HCT116 (cell line): ENCODE data around the gene NCKAP5. TPM values are rescaled to one million over a fixed set of nuclear protein-coding genes. Genes with fewer than 3 reads are reported as not detected.

Experiments
- ATAC-seq: fragments of 200-7000 bp; cut with Tn5 transposase; 2 replicates; pipeline ENCODE4 v1.9.1; 2020; ENCODE audit warnings: mild to moderate bottlenecking, moderate library complexity
- BruUV-seq: library from RNA; stranded (reverse); fragments of 400-500 nt; replicated peaks from 2 replicates; lab custom pipeline; 2021; lab: Mats Ljungman, UMichigan
- CTCF ChIA-PET: fragments of 300-600 bp; sonication (Branson Sonifier 250); formaldehyde crosslinking; loops from one replicate; lab custom pipeline; 2021; ENCODE audit warnings: antibody characterized with exemption; lab: Charles Lee
- POLR2A ChIA-PET: fragments of 300-600, 350-600 bp; sonication (Branson Sonifier 250); formaldehyde crosslinking; loops from one replicate; lab custom pipeline; 2021; ENCODE audit warnings: antibody characterized with exemption; lab: Charles Lee
- RAD21 ChIA-PET, 2 experiments: fragments of 300-600 bp; sonication (Branson Sonifier 250); formaldehyde crosslinking; loops; one replicate each; lab custom pipeline; 2023; ENCODE audit warnings: low total read pairs in 2 of 2; ENCODE audit not compliant: uncharacterized antibody in 2 of 2, unreplicated experiment in 2 of 2, low non-redundant PET in 1 of 2; lab: Charles Lee
- DNase-seq: peaks from one replicate; pipeline ENCODE4 v3.0.0-alpha.2; 2010; ENCODE audit warnings: low read depth, low spot score
- H2AFZ ChIP-seq: fragments of 200-600 bp; shearing (Covaris generic), sonication (generic); 2 replicates; pipeline ENCODE4 v1.6.1; 2017; ENCODE audit warnings: low read depth, mixed run types, mixed read lengths, antibody characterized with exemption, low read length; ENCODE audit not compliant: poor library complexity, severe bottlenecking
- H3K27ac ChIP-seq: 2 replicates; pipeline ENCODE4 v1.5.1; 2012; ENCODE audit warnings: low read depth, low read length
- H3K27me3 ChIP-seq: fragments of 200-600 bp; sonication (generic); 2 replicates; pipeline ENCODE4 v1.6.1; 2016; ENCODE audit warnings: mixed run types, low read length, mixed read lengths; ENCODE audit not compliant: insufficient read depth
- H3K36me3 ChIP-seq, 2 experiments: fragments of 200-500 bp in 1 of 2; fragments of 200-600 bp in 1 of 2; sonication (Bioruptor generic) in 1 of 2; sonication (generic) in 1 of 2; 2 replicates each; pipeline versions ENCODE4 v1.5.1 to v1.6.1; 2014 to 2016; ENCODE audit warnings: low read length in 2 of 2, inconsistent platforms in 1 of 2, mixed read lengths in 1 of 2, mixed run types in 1 of 2; ENCODE audit not compliant: insufficient read depth in 2 of 2, control insufficient read depth in 1 of 2
- H3K4me1 ChIP-seq, 2 experiments: fragments of 200-600 bp in 1 of 2; sonication (generic) in 1 of 2; 2 replicates each; pipeline versions ENCODE4 v1.5.1 to v1.6.1; 2012 to 2017; ENCODE audit warnings: low read length in 2 of 2, inconsistent platforms in 1 of 2, mild to moderate bottlenecking in 1 of 2, mixed read lengths in 1 of 2, mixed run types in 1 of 2, moderate library complexity in 1 of 2; ENCODE audit not compliant: insufficient read depth in 2 of 2, control insufficient read depth in 1 of 2
- H3K4me2 ChIP-seq: fragments of 200-600 bp; sonication (generic); 2 replicates; pipeline ENCODE4 v1.6.1; 2017; ENCODE audit warnings: mixed run types, low read length, mixed read lengths
- H3K4me3 ChIP-seq, 2 experiments: fragments of 200-600 bp in 1 of 2; sonication (generic) in 1 of 2; replicated peaks in 1 of 2; 2 replicates each; pipeline ENCODE4 v1.5.1; 2011 to 2016; ENCODE audit warnings: low read length in 2 of 2, control low read depth in 1 of 2, low read depth in 1 of 2, mild to moderate bottlenecking in 1 of 2, mixed read lengths in 1 of 2, mixed run types in 1 of 2
- H3K79me2 ChIP-seq: fragments of 200-600 bp; sonication (generic); 2 replicates; pipeline ENCODE4 v1.6.1; 2017; ENCODE audit warnings: mild to moderate bottlenecking, mixed run types, low read length, moderate library complexity, mixed read lengths; ENCODE audit not compliant: insufficient read depth
- H3K9ac ChIP-seq: fragments of 200-600 bp; sonication (generic); 2 replicates; pipeline ENCODE4 v1.6.1; 2016; ENCODE audit warnings: low read length, mixed read lengths
- H3K9me2 ChIP-seq: fragments of 200-600 bp; sonication (generic), shearing (Covaris generic); 2 replicates; pipeline ENCODE4 v1.6.1; 2017; ENCODE audit warnings: mixed run types, mild to moderate bottlenecking, moderate library complexity; ENCODE audit not compliant: insufficient read depth
- H3K9me3 ChIP-seq, 2 experiments: fragments of 200-500 bp in 1 of 2; fragments of 200-600 bp in 1 of 2; sonication (Bioruptor generic) in 1 of 2; sonication (generic) in 1 of 2; 2 replicates each; pipeline ENCODE4 v1.6.1; 2014 to 2017; ENCODE audit warnings: low read length in 2 of 2, mixed read lengths in 2 of 2, inconsistent platforms in 1 of 2, low read depth in 1 of 2, mild to moderate bottlenecking in 1 of 2, mixed run types in 1 of 2, moderate library complexity in 1 of 2; ENCODE audit not compliant: control insufficient read depth in 1 of 2, insufficient read depth in 1 of 2
- H4K20me1 ChIP-seq: fragments of 200-600 bp; sonication (generic), shearing (Covaris generic); 2 replicates; pipeline ENCODE4 v1.6.1; 2017; ENCODE audit warnings: mixed run types, mild to moderate bottlenecking, moderate library complexity; ENCODE audit not compliant: insufficient read depth
- CTCF ChIP-seq, 3 experiments: fragments of 200-600 bp in 1 of 3; sonication (generic) in 1 of 3; IDR thresholded peaks in 2 of 3; conservative IDR thresholded peaks in 1 of 3; 2 replicates each; pipeline ENCODE4 v1.5.1; 2012 to 2017; ENCODE audit warnings: low read depth in 2 of 3, low read length in 2 of 3, antibody characterized with exemption in 1 of 3, borderline replicate concordance in 1 of 3, control low read depth in 1 of 3, mild to moderate bottlenecking in 1 of 3, mixed read lengths in 1 of 3, mixed run types in 1 of 3, moderate library complexity in 1 of 3; ENCODE audit not compliant: insufficient read depth in 1 of 3
- EGR1 ChIP-seq: IDR thresholded peaks from 2 replicates; pipeline ENCODE4 v1.6.1; 2012; ENCODE audit warnings: low read depth
- ELF1 ChIP-seq: IDR thresholded peaks from 2 replicates; pipeline ENCODE4 v1.6.1; 2012; ENCODE audit warnings: low read depth, borderline replicate concordance
- ZBTB33 ChIP-seq: IDR thresholded peaks from 2 replicates; pipeline ENCODE4 v1.6.1; 2011; ENCODE audit warnings: mild to moderate bottlenecking, low read length, moderate library complexity; ENCODE audit not compliant: insufficient replicate concordance; ENCODE audit errors: extremely low read depth
- intact Hi-C: fragments of 100-400 bp; cut with micrococcal nuclease; formaldehyde crosslinking; loops from 2 replicates; pipeline ENCODE4 v1.10.0; 2022
- total RNA-seq: library from RNA; stranded (reverse); gene quantifications from one replicate; pipeline ENCODE4 v1.2.1, GENCODE V29; 2021; ENCODE audit not compliant: unreplicated experiment

Gene NCKAP5
- total RNA-seq, 1 experiment from 2014 or later, result 0.30 TPM

DNA sequence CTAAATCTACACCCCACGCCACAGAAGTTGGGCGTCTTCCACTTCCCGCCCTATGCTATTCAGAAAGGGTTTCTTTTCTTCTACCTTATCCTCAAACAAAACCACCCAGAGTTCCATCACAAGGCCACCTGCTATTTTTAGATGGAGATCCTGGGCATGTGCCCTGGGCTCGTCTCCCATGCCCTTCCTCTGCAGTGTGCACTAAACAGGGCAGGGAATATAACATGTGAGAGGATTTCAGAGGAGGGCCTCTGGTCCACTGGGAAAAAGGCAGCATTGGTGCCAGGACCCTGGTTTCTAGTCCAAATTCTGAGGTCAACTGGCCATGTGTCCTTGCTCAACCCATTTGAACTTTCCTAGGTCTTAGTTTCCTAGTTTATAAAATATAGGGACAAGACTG is 320.0 kb downstream of the NCKAP5 start:
- Histone ChIP-seq H3K9ac (no peak overlapping the region), H3K36me3 (no peaks in the 10 kb centered on the region), H3K79me2 (no peaks in the 10 kb centered on the region), H4K20me1 (no peaks in the 10 kb centered on the region), H3K4me3 (no peak overlapping the region), H3K4me2 (no peak overlapping the region), H2AFZ (no peak overlapping the region), H3K27me3 (no peaks in the 10 kb centered on the region), H3K9me3 (no peaks in the 10 kb centered on the region), H3K27ac (no peak overlapping the region), H3K9me2 (no peaks in the 10 kb centered on the region), H3K4me1 (no peaks in the 10 kb centered on the region)
- intact Hi-C loops, result no loop called here
- no TSS peak for BruUV-seq
- ChIA-PET RAD21 (no interaction called here), POLR2A (no interaction called here), CTCF (no interaction called here)
- DNase-seq (no peak), ATAC-seq (no peak)
- TF ChIP-seq ELF1 (no peak), ZBTB33 (no peak), CTCF (IDR thresholded peaks at IDR 0.05 in 2 of 3, conservative IDR thresholded peaks at IDR 0.05 in 1 of 3; ENCODE audit: borderline replicate concordance in 1 of 3, insufficient read depth in 1 of 3, low read depth in 2 of 3, low read length in 2 of 3) (no peak)

DNA sequence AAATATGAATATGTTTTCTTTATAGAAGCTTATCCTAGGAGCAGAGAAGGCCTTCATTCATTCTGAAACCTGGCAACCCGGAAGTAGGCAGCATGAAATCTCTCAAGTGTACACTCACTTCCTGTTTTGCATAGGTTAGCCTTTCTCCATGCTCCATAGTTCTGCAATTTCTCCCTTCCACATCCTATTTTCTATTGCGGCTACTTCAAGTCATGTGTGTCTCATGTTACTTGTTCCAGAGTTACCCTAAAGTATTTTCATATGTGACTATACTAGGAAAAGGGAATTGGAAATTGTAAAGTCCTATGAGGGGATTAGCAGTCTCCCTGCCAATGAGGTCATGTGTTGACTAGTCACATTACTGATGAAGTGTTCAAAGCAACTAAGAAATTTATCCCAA is 320.6 kb downstream of the NCKAP5 start:
- H3K9me3 ChIP-seq, result no peaks in the 10 kb centered on the region
- H2AFZ ChIP-seq, result no peak overlapping the region
- H3K4me2 ChIP-seq, result no peak overlapping the region
- no TSS peak for BruUV-seq
- H3K27ac ChIP-seq, result no peak overlapping the region
- ChIA-PET RAD21 (no interaction called here), POLR2A (no interaction called here), CTCF (no interaction called here)
- intact Hi-C loops, result no loop called here
- H3K9me2 ChIP-seq, result no peaks in the 10 kb centered on the region
- TF ChIP-seq ELF1 (peak; percentile 9; the same call in 1 of the 2 replicates), EGR1 (no peak)
- no peak overlapping the region for H3K4me3 ChIP-seq
- no peaks in the 10 kb centered on the region for H3K79me2 ChIP-seq
- H3K4me1 ChIP-seq, result no peaks in the 10 kb centered on the region
- DNase-seq, result no peak
- H3K9ac ChIP-seq, result no peak overlapping the region
- no peaks in the 10 kb centered on the region for H3K36me3 ChIP-seq
- H3K27me3 ChIP-seq, result no peaks in the 10 kb centered on the region
- no peaks in the 10 kb centered on the region for H4K20me1 ChIP-seq
- no peak for ATAC-seq
